ENCODE results near the gene ST6GALNAC4. TPM values are rescaled to one million over a fixed set of nuclear protein-coding genes. Genes with fewer than 3 reads are reported as not detected.
"Not testable (repeated sequence)": the region's sequence is repeated elsewhere in the genome, so short reads cannot be mapped to it uniquely, and the experiment has no call there.

The ST6GALNAC4 gene
- total RNA-seq, 2 experiments from 2014 or later: 14.9 to 20.7 TPM

DNA sequence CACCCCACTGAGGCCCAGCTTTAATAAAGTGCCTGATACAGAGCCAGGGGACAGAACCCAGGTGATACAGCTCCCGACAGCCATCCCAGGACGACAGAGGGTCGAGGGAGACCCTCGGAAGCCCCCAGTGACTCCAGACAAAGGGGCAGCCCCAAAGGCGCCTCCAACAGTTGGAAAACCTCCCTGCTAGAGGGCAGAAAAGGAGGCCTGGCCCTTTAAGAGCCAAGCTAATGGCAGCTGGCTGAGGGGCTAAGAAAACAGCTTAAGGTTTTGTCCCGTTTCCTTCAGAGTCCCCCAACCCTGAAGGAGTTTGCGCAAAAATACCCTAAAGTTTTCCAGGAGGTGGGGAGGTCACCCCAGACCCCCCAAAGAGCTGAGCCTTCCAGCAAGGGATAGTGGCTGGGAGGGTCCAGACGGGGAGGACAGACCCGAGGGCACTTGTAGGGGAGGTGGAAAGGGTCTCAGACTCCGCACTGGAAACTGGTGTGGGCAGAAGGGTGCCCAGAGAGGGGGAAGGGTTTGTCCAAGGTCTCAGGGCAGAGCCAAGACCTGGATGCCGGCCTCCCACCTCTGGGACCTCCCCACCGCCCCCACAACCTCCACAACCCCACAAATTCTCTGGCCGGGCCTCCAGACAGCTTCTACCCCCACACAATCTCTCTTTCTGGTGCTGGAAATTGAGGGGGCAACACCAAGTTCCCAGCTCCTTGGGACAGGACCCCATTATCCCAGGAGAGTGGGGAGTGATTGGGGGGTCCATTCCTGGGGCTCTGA lies 31.1 kb downstream of the ST6GALNAC4 start:
- Mint-ChIP-seq H3K27me3 (no peaks in the 10 kb centered on the region), H3K27ac (no peak overlapping the region), H3K4me1 (no peaks in the 10 kb centered on the region), H3K9me3 (ENCODE audit: low read depth) (no peaks in the 10 kb centered on the region), H3K4me3 (no peak overlapping the region), H3K36me3 (ENCODE audit: low read depth) (peaks cover 44% of the 10 kb centered on the region)
- no peak for ATAC-seq
- DNase-seq: no peak
- intact Hi-C loops (cut with DNase I, micrococcal nuclease): no loop called here
- ChIA-PET POLR2A (interaction anchor here (0.6 to 1.7 kb wide), 3 partner anchors 9 to 54 kb away, joined by 3 to 6 read pairs (median 3); no protein-coding TSS in a partner anchor), CTCF (interaction anchor here (0.6 to 1.0 kb wide), 4 partner anchors 34 to 86 kb away, joined by 3 read pairs; partner anchors contain the start of gene DPM2)

DNA sequence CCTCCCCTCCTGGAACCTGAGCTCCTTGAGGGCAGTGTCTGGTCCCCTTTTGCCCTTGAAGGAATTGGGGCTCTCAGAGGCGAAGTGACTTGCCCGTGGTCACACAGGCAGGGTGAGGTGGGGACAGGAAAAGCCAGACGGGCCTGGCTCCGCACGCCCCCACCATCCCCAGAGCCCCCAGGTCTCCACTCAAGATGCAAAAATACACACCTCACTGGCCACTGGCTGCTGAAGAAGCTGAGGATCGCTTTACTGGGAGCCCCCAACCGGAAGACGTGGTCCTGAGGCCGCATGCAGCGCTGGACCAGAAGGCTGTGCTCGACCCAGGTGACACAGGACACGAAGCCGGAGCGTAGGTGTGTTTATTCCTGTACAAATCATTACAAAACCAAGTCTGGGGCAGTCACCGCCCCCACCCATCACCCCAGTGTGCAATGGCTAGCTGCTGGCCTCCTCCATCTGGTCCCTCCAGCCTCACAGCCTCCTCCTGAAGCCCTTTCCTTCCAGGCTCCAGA lies 31.8 kb downstream of the ST6GALNAC4 start:
- H3K4me1 Mint-ChIP-seq: no peaks in the 10 kb centered on the region
- POLR2A ChIA-PET: interaction anchor here (0.6 to 1.7 kb wide), 3 partner anchors 10 to 53 kb away, joined by 3 to 6 read pairs (median 3); no protein-coding TSS in a partner anchor
- H3K36me3 Mint-ChIP-seq (ENCODE audit: low read depth): peaks cover 37% of the 10 kb centered on the region
- DNase-seq (no peak), ATAC-seq (no peak)
- H3K27ac Mint-ChIP-seq: no peak overlapping the region
- CTCF ChIA-PET: interaction anchor here (0.9 to 1.0 kb wide), 4 partner anchors 15 to 59 kb away, joined by 3 to 4 read pairs (median 3); no protein-coding TSS in a partner anchor
- H3K4me3 Mint-ChIP-seq: no peak overlapping the region
- H3K9me3 Mint-ChIP-seq (ENCODE audit: low read depth): no peaks in the 10 kb centered on the region
- no peaks in the 10 kb centered on the region for H3K27me3 Mint-ChIP-seq
- intact Hi-C loops (cut with DNase I, micrococcal nuclease): no loop called here

GRCh38 chr9:127884427-127884911 lies 32.4 kb downstream of the ST6GALNAC4 start:
- Mint-ChIP-seq H3K27ac (no peak overlapping the region), H3K9me3 (ENCODE audit: low read depth) (no peaks in the 10 kb centered on the region), H3K27me3 (no peaks in the 10 kb centered on the region), H3K4me1 (no peaks in the 10 kb centered on the region), H3K36me3 (ENCODE audit: low read depth) (peaks cover 36% of the 10 kb centered on the region), H3K4me3 (no peak overlapping the region)
- ChIA-PET POLR2A (interaction anchor here (1.2 to 1.7 kb wide), 2 partner anchors 10 to 19 kb away, joined by 3 to 6 read pairs; no protein-coding TSS in a partner anchor), CTCF (interaction anchor here (0.9 to 1.0 kb wide), 3 partner anchors 15 to 58 kb away, joined by 3 to 4 read pairs (median 3); no protein-coding TSS in a partner anchor)
- intact Hi-C loops (cut with DNase I, micrococcal nuclease): no loop called here
- DNase-seq (no peak), ATAC-seq (no peak)

GRCh38 chr9:127883959-127884358 lies 32.9 kb downstream of the ST6GALNAC4 start:
- CTCF ChIA-PET: interaction anchor here (2.8 kb wide), 1 partner anchor 14 kb away, joined by 9 read pairs; no protein-coding TSS in a partner anchor
- Mint-ChIP-seq H3K27me3 (no peaks in the 10 kb centered on the region), H3K27ac (no peak overlapping the region), H3K4me1 (no peaks in the 10 kb centered on the region), H3K4me3 (no peak overlapping the region), H3K9me3 (ENCODE audit: low read depth) (no peaks in the 10 kb centered on the region), H3K36me3 (ENCODE audit: low read depth) (peaks cover 38% of the 10 kb centered on the region)
- POLR2A ChIA-PET: no interaction called here
- ATAC-seq: no peak
- intact Hi-C loops (cut with DNase I, micrococcal nuclease): no loop called here
- DNase-seq: no peak

DNA sequence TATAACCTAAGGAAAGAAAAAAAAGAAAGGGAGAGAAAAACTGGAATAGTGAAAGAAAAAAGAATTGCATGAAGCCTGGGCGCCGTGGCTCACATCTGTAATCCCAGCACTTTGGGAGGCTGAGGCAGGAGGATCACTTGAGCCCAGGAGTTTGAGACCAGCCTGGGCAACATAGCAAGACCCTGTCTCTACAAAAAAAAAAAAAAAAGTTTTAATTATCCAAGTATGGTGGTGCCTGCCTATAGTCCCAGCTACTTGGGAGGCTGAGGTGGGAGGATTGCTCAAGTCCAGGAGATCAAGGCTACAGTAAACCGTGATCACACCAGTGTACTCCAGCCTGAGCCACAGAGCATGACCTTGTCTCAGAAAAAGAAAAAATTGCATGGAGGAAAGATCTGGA lies 35.1 kb downstream of the ST6GALNAC4 start:
- DNase-seq; ATAC-seq; H3K27me3 Mint-ChIP-seq; H3K4me1 Mint-ChIP-seq; H3K4me3 Mint-ChIP-seq; H3K9me3 Mint-ChIP-seq (ENCODE audit: low read depth); intact Hi-C loops (cut with DNase I, micrococcal nuclease); H3K27ac Mint-ChIP-seq: not testable (repeated sequence)
- ChIA-PET POLR2A (interaction anchor here (0.6 to 0.7 kb wide), 2 partner anchors 23 to 408 kb away, joined by 4 to 11 read pairs; no protein-coding TSS in a partner anchor), CTCF (interaction anchor here (1.0 to 2.8 kb wide), 6 partner anchors 8 to 39 kb away, joined by 3 to 12 read pairs (median 4); no protein-coding TSS in a partner anchor)
- peaks cover 24% of the 10 kb centered on the region for H3K36me3 Mint-ChIP-seq (ENCODE audit: low read depth)

- no peak for DNase-seq
- H3K36me3 Mint-ChIP-seq (ENCODE audit: low read depth): peaks cover 17% of the 10 kb centered on the region
- peaks cover 8% of the 10 kb centered on the region for H3K27me3 Mint-ChIP-seq
- H3K4me1 Mint-ChIP-seq: peaks cover 2% of the 10 kb centered on the region
- no peaks in the 10 kb centered on the region for H3K9me3 Mint-ChIP-seq (ENCODE audit: low read depth)
- ChIA-PET POLR2A (no interaction called here), CTCF (no interaction called here)
- no peak overlapping the region for H3K27ac Mint-ChIP-seq
- no peak for ATAC-seq
- intact Hi-C loops (cut with DNase I, micrococcal nuclease): no loop called here
- no peak overlapping the region for H3K4me3 Mint-ChIP-seq
These were observed 36.7 kb downstream of the ST6GALNAC4 start for GRCh38 chr9:127880143-127880542.

DNA sequence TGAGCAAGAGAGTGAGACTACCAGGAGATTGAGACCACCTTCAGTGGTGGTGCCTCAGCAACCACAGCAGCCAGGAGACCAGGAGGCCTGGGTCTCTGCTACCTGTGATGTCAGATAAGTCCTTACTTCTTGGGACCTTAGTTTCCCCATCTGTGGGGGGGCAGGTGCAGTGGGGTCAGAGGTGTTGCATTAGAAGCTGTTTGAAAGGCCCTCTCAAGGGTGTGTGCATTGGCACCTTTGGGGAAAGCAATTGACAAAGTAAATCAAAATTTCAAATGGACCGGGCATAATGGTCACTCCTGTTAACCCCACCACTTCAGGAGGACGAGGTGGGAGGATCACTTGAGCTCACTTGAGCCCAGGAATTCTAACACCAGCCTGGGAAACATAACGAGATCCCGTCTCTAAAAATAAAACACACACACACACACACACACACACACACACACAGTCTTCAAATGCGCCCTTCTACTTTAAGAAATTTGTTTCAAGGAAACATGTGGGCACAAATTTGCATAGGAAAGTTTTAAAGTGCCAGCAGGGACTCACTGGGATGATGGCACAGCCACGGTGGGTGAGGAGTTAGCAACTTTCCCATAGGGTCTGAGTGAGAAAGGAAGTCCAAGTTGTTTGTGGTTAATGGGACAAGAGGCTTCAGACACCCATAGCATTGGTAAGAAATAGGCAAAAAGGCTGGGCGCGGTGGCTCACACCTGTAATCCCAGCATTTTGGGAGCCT lies 38.0 kb downstream of the ST6GALNAC4 start:
- Mint-ChIP-seq H3K36me3 (ENCODE audit: low read depth) (peaks cover 5% of the 10 kb centered on the region), H3K4me3 (no peak overlapping the region), H3K27me3 (peaks cover 8% of the 10 kb centered on the region), H3K9me3 (ENCODE audit: low read depth) (no peaks in the 10 kb centered on the region), H3K27ac (no peak overlapping the region), H3K4me1 (peaks cover 2% of the 10 kb centered on the region)
- intact Hi-C loops (cut with DNase I, micrococcal nuclease): loop anchor here in 1 of 2 experiments (10.0 kb wide), 1 partner anchor 374 kb away; no protein-coding TSS in a partner anchor
- ATAC-seq (no peak), DNase-seq (no peak)
- POLR2A ChIA-PET: no interaction called here
- CTCF ChIA-PET: interaction anchor here (0.6 kb wide), 2 partner anchors 9 to 122 kb away, joined by 3 read pairs; no protein-coding TSS in a partner anchor

GRCh38 chr9:127878001-127878651 lies 38.7 kb downstream of the ST6GALNAC4 start:
- Mint-ChIP-seq H3K9me3 (ENCODE audit: low read depth) (no peaks in the 10 kb centered on the region), H3K27ac (no peak overlapping the region), H3K4me3 (no peak overlapping the region), H3K36me3 (ENCODE audit: low read depth) (peaks cover 4% of the 10 kb centered on the region), H3K4me1 (peaks cover 2% of the 10 kb centered on the region), H3K27me3 (peaks cover 8% of the 10 kb centered on the region)
- ChIA-PET CTCF (interaction anchor here (0.6 kb wide), 1 partner anchor 8 kb away, joined by 3 read pairs; no protein-coding TSS in a partner anchor), POLR2A (no interaction called here)
- ATAC-seq (no peak), DNase-seq (no peak)
- intact Hi-C loops (cut with DNase I, micrococcal nuclease): loop anchor here in 1 of 2 experiments (10.0 kb wide), 1 partner anchor 373 kb away; no protein-coding TSS in a partner anchor

DNA sequence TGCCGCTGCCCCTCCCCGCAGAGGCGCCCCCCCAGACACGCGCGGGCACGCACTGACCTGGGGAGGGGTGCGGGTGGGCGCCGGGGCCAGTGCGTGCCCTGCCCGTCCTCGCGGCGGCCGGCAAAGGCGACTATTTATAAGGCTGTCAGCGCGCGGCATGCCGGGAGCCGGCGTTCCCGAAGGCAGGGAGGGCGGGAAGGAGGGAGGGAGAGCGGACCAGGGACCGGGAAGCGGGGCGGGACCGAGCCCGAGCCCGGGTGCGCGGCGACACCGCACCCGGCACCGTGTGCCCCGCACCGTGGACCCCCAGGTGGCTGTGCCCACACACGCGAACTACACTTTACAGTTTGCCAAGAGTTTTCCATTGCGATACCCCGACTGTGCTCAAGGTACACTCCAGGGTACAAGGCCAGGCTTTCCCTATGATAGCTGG lies 39.3 kb downstream of the ST6GALNAC4 start, which contains the start of gene AK1:
TSS of gene AK1 (minus strand) at position 110 of the 433 bp plus-strand sequence. CDS start 3,058 bp downstream, outside the sequence.
- Mint-ChIP-seq H3K4me3 (peak within 1 kb of the TSS; percentile 39), H3K36me3 (ENCODE audit: low read depth) (peaks cover 4% of the 10 kb centered on the region), H3K27me3 (peaks cover 8% of the 10 kb centered on the region), H3K27ac (no peak within 1 kb of the TSS), H3K4me1 (peaks cover 2% of the 10 kb centered on the region), H3K9me3 (ENCODE audit: low read depth) (no peaks in the 10 kb centered on the region)
- DNase-seq (no peak), ATAC-seq (no peak)
- POLR2A ChIA-PET: no interaction called here
- intact Hi-C loops (cut with DNase I, micrococcal nuclease): loop anchor here in 1 of 2 experiments (10.0 kb wide), 1 partner anchor 373 kb away; no protein-coding TSS in a partner anchor
- CTCF ChIA-PET: no interaction called here

DNA sequence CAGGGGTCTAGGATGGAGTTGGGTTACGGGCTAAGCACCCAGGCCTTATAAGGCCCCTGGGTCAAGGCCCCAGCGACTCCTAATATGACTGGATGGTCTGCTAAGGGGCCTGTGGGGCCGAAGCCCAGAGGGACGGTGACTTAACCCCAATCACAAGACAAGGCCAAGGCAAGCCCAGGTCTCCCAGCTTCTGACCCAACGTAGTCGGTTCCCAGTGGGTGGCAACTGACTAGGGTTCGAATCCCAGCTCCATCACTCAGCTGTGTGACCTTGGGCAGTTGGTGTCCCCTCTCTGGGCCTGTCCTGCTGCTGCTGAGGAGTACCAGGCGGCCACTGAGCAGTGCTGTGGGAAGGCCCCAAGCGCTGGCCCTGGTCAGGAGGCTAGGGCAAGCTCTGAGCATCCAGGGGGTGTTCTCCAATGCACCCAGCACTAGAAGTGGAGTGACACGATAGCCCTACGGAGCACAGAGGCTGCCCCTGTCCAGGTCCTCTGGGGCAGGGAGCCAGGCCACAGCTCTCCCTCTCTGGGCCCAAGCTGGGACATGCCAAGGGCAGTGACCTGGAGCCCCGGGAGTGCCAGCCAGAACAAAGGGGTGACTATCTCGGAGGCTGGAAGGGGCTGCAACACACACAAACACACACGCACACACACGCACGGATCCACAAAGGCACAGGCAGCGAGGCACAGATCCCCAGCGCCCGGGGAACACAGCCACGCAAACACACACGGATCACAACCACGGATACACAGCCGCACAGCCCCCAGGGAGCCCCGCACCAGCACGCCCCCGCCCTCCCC lies 39.9 kb downstream of the ST6GALNAC4 start:
- peaks cover 2% of the 10 kb centered on the region for H3K36me3 Mint-ChIP-seq (ENCODE audit: low read depth)
- H3K27ac Mint-ChIP-seq: no peak overlapping the region
- H3K4me3 Mint-ChIP-seq: peak overlapping the region; percentile 39
- H3K4me1 Mint-ChIP-seq: peaks cover 2% of the 10 kb centered on the region
- ATAC-seq (no peak), DNase-seq (no peak)
- H3K27me3 Mint-ChIP-seq: peaks cover 8% of the 10 kb centered on the region
- ChIA-PET POLR2A (no interaction called here), CTCF (interaction anchor here (0.6 kb wide), 1 partner anchor 903 kb away, joined by 3 read pairs; no protein-coding TSS in a partner anchor)
- no peaks in the 10 kb centered on the region for H3K9me3 Mint-ChIP-seq (ENCODE audit: low read depth)
- intact Hi-C loops (cut with DNase I, micrococcal nuclease): loop anchor here in 1 of 2 experiments (10.0 kb wide), 1 partner anchor 372 kb away; no protein-coding TSS in a partner anchor

Measured in activated CD4-positive, alpha-beta T cell treated with anti-CD3 and anti-CD28 coated beads for 36 hours (primary cell).